GM21526 (cell line): ENCODE results near the gene SCFD2.
"Not testable (repeated sequence)": the region's sequence is repeated elsewhere in the genome, so short reads cannot be mapped to it uniquely, and the experiment has no call there.

Source experiments
- ATAC-seq: cut with Tn5 transposase; IDR thresholded peaks from one replicate; pipeline ENCODE4 v1.9.1; 2021; ENCODE audit warnings: moderate library complexity; ENCODE audit not compliant: unreplicated experiment, low FRiP score

The SCFD2 gene

DNA sequence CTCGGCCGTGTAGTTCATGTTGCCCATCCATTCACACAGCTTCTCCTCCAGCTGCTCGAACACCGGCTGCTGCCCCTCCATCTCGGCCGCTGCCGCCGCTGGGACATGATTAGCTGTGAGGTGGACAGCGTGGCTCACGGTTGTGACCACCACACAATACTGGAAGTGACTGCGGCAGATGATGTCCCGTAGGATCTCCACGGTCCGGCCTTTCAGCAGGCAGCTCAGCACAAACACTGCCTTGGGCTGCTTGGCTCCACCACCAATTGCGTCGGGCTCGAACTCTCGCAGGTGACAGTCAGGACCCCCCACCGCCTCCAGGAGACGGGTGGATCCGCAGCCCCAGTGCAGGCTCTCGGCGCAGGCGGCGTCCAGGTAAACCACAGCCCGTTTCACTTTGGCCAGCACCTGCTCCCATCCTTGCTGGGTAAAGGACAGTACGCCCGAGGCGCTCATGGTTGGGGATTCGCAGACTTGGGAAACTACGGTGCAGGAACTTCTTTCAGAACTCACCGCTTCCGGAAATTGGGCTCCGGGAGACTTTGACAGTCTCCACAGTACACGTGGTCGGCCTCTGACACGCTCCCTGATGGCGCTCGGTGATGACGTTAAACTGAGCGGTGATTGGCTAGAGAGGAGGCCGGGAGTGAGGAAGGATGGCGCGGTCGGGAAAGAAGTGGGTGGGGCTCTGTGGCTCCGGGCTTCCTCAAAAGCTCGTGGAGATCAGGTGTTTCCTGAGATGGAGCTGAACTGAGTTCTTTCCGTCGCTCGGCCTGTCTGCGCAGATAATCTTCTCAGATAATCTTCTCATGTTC is at the start of gene SCFD2:
Gene SCFD2, minus strand, starts transcription at position 576 of the 815 bp plus-strand sequence.
- ATAC-seq: peak; percentile 94

- not testable (repeated sequence) for ATAC-seq
Measured at GRCh38 chr4:53409479-53409878, 43.6 kb upstream of the SCFD2 start.

DNA sequence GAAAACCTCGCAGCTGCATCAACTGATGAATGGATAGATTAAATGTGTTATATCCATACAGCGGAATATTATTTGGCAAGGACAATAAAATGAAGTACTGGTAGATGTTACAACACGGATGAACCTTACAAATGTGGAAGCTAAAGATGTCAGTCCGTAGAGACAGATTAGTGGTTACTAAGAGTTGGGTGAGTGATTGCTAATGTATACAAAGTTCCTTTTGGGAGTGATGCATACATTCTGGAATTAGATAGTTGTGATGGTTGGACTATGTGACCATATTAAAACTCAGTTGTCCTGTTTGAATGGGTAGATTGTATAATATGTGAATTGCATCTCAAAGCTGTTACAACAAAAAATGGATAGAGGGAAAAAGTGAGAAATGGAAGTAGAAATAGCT is 14.4 kb upstream of the SCFD2 start:
- no peak for ATAC-seq

GRCh38 chr4:53378171-53378482 is 12.3 kb upstream of the SCFD2 start:
- peak; percentile 29 for ATAC-seq

GRCh38 chr4:53377319-53378170 is 11.7 kb upstream of the SCFD2 start, which contains the start of gene FIP1L1:
Gene FIP1L1 (plus strand): TSS chr4:53377641. CDS start chr4:53377839, 198 bp downstream.
- ATAC-seq: peak; percentile 89

DNA sequence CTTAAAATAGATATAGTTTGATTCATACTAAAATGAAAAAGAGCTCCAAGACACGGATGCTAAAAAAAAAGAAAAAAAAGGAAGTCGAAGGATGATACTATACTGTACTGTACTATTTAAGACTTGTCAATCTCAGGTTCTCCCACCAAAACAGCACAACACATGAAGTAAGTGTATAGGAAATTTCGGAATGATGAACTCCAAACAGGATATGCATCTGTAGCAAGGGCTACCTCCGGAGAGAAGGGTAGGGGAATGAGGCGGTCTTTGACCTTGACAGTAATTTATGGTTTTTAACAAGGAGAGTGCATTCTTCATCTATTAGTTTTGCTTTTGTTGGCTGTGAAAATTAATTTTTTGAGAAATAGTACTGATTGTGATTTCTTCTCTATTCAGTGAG is 11.0 kb upstream of the SCFD2 start:
- ATAC-seq: no peak

DNA sequence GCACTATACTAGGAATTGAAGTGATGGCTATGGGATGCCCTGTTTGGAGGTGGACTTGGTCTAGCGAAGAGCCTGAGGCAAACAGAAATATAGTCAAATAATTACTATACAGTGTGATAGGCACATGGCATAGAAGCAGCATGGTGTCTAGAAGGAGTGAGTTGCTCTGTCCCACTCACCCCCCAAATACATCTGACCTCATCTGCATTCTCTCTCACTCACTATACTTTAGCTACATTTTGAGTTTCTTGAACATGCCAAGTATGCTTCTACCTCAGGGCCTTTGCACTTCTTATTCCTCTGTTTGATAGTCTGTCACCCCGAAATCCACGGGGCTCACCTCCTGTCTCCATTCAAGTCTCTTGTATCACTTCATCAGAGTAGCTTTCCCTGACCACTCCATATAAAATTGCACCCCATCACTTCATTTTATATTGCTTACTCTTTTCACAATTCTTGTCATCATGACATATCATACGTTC is 9.0 kb upstream of the SCFD2 start:
- no peak for ATAC-seq

DNA sequence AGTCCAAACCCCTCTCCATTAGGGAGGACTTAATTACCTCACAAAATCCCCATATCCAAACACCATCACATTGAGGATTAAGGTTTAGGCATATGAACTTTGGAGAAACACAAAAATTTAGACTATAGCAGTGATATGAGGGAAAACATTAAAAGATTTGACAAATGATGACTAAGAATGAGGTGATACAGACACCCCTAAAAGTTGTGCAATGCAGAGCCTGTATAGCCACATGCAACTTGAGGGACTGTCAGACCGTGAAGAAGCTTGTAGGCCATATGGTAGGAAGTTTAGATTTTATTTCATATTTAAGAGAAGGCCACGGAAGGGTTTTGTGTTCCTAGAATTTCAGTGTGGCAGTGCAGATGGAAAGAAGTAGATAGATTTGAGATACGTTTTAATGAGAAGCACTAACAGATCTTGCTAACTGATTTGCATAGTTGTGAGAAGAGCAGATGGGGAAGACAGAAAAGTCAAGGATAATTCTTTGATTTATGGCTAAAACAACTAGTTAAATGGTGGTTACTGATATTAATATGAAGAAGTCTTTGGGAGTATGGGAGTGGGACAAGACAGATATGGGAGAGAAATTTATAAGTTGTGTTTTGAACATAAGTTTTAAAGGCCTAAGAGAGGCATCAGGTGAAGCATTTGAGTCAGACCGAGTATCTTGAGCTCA is 6.1 kb upstream of the SCFD2 start:
- no peak for ATAC-seq

GRCh38 chr4:53371049-53371448 is 5.2 kb upstream of the SCFD2 start:
- no peak for ATAC-seq

- ATAC-seq: no peak
Measured at GRCh38 chr4:53367721-53368120, 1.9 kb upstream of the SCFD2 start.

DNA sequence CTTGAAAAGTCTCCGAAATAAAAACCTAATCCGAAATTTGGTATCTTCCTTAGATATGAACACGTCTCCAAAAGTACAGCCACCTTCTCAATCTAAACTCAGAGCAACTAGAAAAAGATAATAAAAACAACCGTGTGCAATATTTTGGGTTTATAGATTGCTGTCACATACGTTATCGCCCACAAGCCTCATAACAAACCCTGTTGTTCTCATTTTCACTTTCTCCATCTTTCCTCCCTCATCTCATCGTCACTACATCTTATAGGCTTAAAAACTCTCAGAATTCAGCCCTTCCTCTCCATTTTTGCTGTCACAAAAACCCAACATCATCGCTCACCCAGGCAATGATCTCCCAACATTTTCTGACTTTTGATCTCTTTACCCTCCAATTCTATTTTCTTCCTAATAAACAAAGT is 448 bp upstream of the SCFD2 start:
- no peak for ATAC-seq

DNA sequence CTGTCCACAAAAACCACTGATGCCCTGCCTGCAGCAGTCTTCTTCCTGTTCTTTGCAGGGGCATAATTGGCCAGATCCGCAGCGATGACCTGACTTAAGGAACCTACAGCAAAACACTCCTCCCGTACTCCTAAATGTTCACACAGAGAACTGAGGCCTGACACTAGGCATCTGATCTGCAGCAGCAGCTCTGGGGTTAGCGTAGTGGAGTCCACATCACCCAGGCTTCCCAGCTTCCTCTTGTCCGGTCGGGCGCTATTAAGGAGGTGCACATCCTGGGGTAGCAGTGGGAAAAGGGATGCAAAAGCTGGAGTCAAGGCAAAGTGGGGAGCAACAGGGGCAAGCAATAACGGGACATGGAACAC is 758 bp downstream of the SCFD2 start:
- ATAC-seq: peak; percentile 17

DNA sequence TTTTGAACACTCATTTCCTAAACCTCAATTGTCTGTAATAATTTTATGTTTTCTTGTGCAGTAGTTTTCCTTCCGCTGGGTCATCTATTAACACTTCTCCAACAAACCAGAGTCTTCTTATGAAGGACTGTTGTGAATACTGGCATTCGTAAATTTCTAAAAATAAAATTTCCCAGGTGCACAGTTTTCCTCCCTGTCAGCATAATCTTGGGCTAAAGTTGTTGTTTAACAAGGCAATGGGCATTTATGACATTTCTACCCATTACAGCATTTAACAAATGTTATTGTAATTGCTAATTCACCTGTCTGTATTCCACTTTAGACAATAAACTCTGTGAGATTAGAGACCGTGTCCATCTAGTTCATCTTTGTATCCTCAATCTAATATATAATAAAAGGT is 1.2 kb downstream of the SCFD2 start:
- no peak for ATAC-seq

GRCh38 chr4:53362093-53362492 is 3.8 kb downstream of the SCFD2 start:
- no peak for ATAC-seq

- no peak for ATAC-seq
Measured at GRCh38 chr4:53361451-53361850, 4.4 kb downstream of the SCFD2 start.

DNA sequence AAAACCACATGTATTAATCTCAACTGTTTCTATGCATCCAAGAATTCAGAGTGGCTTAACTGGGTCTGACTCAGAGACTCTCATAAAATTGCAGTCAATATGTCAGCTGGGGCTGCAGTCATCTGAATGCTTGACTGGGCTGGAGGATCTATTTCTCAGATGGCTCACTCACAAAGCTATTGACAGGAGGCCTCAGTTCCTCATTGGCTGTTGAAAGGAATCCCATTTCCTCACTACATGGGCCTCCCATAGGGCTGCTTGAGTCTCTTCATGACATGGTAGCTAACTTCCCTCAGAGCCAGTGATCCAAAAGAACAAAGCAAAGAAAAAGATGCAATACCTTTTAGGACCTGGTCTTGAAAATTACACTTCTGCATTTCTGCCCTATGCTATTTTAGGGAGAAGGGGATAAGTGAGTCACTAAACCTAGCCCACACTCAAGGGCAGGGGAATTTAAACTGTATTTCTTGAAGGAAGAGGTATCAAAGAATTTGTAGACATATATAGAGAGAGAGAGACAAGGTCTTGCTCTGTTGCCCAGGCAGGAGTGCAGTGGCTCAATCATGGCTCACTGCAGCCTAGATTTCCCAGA is 9.8 kb downstream of the SCFD2 start:
- no peak for ATAC-seq

- ATAC-seq: no peak
Measured at GRCh38 chr4:53354012-53354722, 11.7 kb downstream of the SCFD2 start.

DNA sequence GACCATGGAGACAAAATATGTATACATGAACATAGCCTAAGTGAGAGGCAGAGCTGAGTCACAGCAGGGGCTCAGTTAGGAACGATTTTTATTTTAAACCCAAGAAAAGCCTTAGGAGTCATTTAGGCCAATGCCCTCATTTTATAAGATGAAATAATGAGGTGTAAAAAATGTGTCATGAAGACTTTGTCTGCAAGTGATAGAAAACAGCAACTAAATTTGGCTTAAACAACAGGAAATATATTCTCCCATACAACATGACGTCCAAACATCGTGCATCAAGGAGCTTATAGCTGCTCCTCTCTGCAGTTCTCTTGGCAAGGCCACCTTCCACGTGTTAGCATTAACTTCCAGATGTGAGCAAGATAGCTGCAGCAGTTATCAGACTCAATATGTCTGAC is 16.8 kb downstream of the SCFD2 start:
- ATAC-seq: no peak

- no peak for ATAC-seq
Measured at GRCh38 chr4:53348046-53348445, 17.8 kb downstream of the SCFD2 start.
